Heart right ventricle (tissue), 16 donors: Measurements from ENCODE around the gene PDK3. TPM values are rescaled to one million over a fixed set of nuclear protein-coding genes. Genes with fewer than 3 reads are reported as not detected.
A peak's percentile ranks its signal among the peaks of the same experiment; 100 is the strongest.

Experiments
- ATAC-seq, 8 donors: fragments of 200-7000 bp; cut with Tn5 transposase; one replicate each; pipeline ENCODE4 v1.9.1; 2020; ENCODE audit warnings: mild to moderate bottlenecking in 8 of 8, moderate library complexity in 8 of 8, moderate number of reproducible peaks in 1 of 8
- DNase-seq, 2 donors: peaks; one replicate each; pipeline ENCODE4 v3.0.0-alpha.2; 2020
- H3K27ac ChIP-seq, 10 donors: fragments of 200-600 bp; sonication (generic) in 2 of 10; one replicate each; pipeline versions ENCODE4 v1.5.0 to v1.8.0; 2020 to 2022; ENCODE audit warnings: mild to moderate bottlenecking in 3 of 10
- H3K27me3 ChIP-seq, 7 donors: fragments of 200-600 bp; one replicate each; pipeline ENCODE4 v1.8.0; 2021 to 2022; ENCODE audit warnings: mild to moderate bottlenecking in 2 of 7
- H3K36me3 ChIP-seq, 9 donors: fragments of 200-600 bp; sonication (generic) in 1 of 9; one replicate each; pipeline versions ENCODE4 v1.5.0 to v1.8.0; 2020 to 2022; ENCODE audit warnings: mild to moderate bottlenecking in 2 of 9
- H3K4me1 ChIP-seq, 9 donors: fragments of 200-600 bp; sonication (generic) in 1 of 9; one replicate each; pipeline versions ENCODE4 v1.5.0 to v1.8.0; 2020 to 2022; ENCODE audit warnings: mild to moderate bottlenecking in 4 of 9
- H3K4me3 ChIP-seq, 10 donors: fragments of 200-600 bp; sonication (generic) in 2 of 10; one replicate each; pipeline versions ENCODE4 v1.5.0 to v1.8.0; 2020 to 2022; ENCODE audit warnings: mild to moderate bottlenecking in 7 of 10, moderate library complexity in 2 of 10
- H3K9me3 ChIP-seq, 11 donors: fragments of 200-600 bp in 10 of 11; sonication (generic) in 2 of 11; one replicate each; pipeline versions ENCODE4 v1.5.0 to v1.8.0; 2013 to 2022; ENCODE audit warnings: mild to moderate bottlenecking in 2 of 11, control low read depth in 1 of 11, moderate library complexity in 1 of 11
- CTCF ChIP-seq, 9 donors: fragments of 200-600 bp; sonication (generic) in 2 of 9; IDR thresholded peaks; one replicate each; pipeline versions ENCODE4 v1.5.0 to v1.8.0; 2021 to 2022; ENCODE audit warnings: antibody characterized with exemption in 9 of 9, mild to moderate bottlenecking in 5 of 9, moderate library complexity in 1 of 9
- WGBS, 2 donors: extraction: QIAGEN DNeasy Blood & Tissue Kit; methylation state at CpG; one replicate each; pipeline ENCODE4 v1.1.7; 2013; ENCODE audit warnings: inconsistent platforms in 1 of 2; 5-methylcytosine and 5-hydroxymethylcytosine counted together
- intact Hi-C, 10 donors: fragments of 100-400 bp; cut with DNase I; formaldehyde crosslinking; loops; one replicate each; pipeline versions ENCODE4 v1.11.1 to v1.14.2; 2022
- polyA plus RNA-seq, 2 donors: library from polyadenylated mRNA; stranded (reverse); fragments of 200-250 nt; gene quantifications; one replicate each; pipeline ENCODE4 v1.2.3, GENCODE V29; 2013
- total RNA-seq, 10 donors: library from RNA; stranded (reverse); fragmentation: NEBNext Ultra II Directional in 3 of 10; extraction: Animal tissue kit (Norgen Biotek cat#: 25700) in 3 of 10; gene quantifications; one replicate each; pipeline versions ENCODE4 v1.2.1 to v1.2.4, GENCODE V29; 2021 to 2023
- donor health status: Arrhythmogenic right ventricular cardiomyopathy.
- donor health status: ischemic (EF 13 %, LVEDD 7.1; RV severe dilation, severe dysfunction).
- donor health status: healthy with polysubstance abuse.
- donor health status: DM: no; HTN: yes; CAD: no.
- donor health status: DM: no; HTN: no; CAD: no.
- donor health status: ischemic (EF 25% LVEDD 6.9; RV normal size, moderate dysfunction).
- donor health status: ischemic (EF 25% LVEDD 5.7; RV mildly dilated, moderate dysfunction).
- donor health status: healthy.
- donor health status: DM: yes; HTN: yes; CAD: no.
- donor health status: Ischemic cardiomyopathy.
- donor health status: ischemic (EF 35%, LVEDD 5.7; RV mildly dilated, moderate dysfunction).
- donor health status: nonischemic (EF 11% LVEDD 7.7; RV severe dilation, severe dysfunction).
- donor health status: DM: yes; HTN: yes; CAD: no.
- donor health status: PGD.
- donor health status: ischemic (EF 29% LVEDD 5.4; RV normal size, mild dysfunction).
- donor health status: nonischemic (EF 23%, LVEDD 6.1; RV moderate dilation, normal function).

PDK3 gene
- total and polyA plus RNA-seq, 12 donors: 1.8 to 18.4 (median 9.3) TPM

GRCh38 chrX:24466025-24466424 lies 939 bp downstream of the PDK3 start:
- no peak for TF ChIP-seq CTCF (IDR thresholded peaks at IDR 0.05)
- ATAC-seq (no peak), DNase-seq (no peak)
- Histone ChIP-seq H3K27ac (peak overlapping the region in 4 of 10 donors; percentile 68 to 90 (median 77)), H3K4me1 (peaks cover 0 to 23% (median 6%) of the 10 kb centered on the region in 9 donors), H3K9me3 (no peaks in the 10 kb centered on the region), H3K36me3 (no peaks in the 10 kb centered on the region), H3K27me3 (no peaks in the 10 kb centered on the region), H3K4me3 (peak overlapping the region; percentile 55 to 86 (median 77))
- WGBS, 2 donors: 40 to 43% methylated on average over 11 of the region's 11 CpGs
- intact Hi-C loops: no loop called here

- no peak for TF ChIP-seq CTCF (IDR thresholded peaks at IDR 0.05)
- ATAC-seq (no peak), DNase-seq (no peak)
- Histone ChIP-seq H3K36me3 (no peaks in the 10 kb centered on the region), H3K27me3 (no peaks in the 10 kb centered on the region), H3K4me1 (peaks cover 0 to 29% (median 6%) of the 10 kb centered on the region in 9 donors), H3K27ac (no peak overlapping the region), H3K4me3 (no peak overlapping the region), H3K9me3 (no peaks in the 10 kb centered on the region)
- WGBS, 2 donors: 16 to 26% methylated on average over 1 of the region's 1 CpG
- intact Hi-C loops: no loop called here
Measured at GRCh38 chrX:24468245-24468644, 3.2 kb downstream of the PDK3 start.

GRCh38 chrX:24471808-24472207 lies 6.7 kb downstream of the PDK3 start:
- H3K27ac ChIP-seq: no peak overlapping the region
- intact Hi-C loops: no loop called here
- no peak overlapping the region for H3K4me3 ChIP-seq
- no peak for ATAC-seq
- no peaks in the 10 kb centered on the region for H3K27me3 ChIP-seq
- DNase-seq: no peak
- no peaks in the 10 kb centered on the region for H3K9me3 ChIP-seq
- H3K4me1 ChIP-seq: peaks cover 0 to 32% (median 0%) of the 10 kb centered on the region in 9 donors
- no peak for TF ChIP-seq CTCF (IDR thresholded peaks at IDR 0.05)
- H3K36me3 ChIP-seq: no peaks in the 10 kb centered on the region
- WGBS, 2 donors: 75 to 84% methylated on average over 2 of the region's 2 CpGs

GRCh38 chrX:24475480-24475879 lies 10.4 kb downstream of the PDK3 start:
- peaks cover 0 to 36% (median 0%) of the 10 kb centered on the region in 9 donors for H3K4me1 ChIP-seq
- ATAC-seq (no peak), DNase-seq (no peak)
- no peaks in the 10 kb centered on the region for H3K9me3 ChIP-seq
- no peak overlapping the region for H3K27ac ChIP-seq
- TF ChIP-seq CTCF (IDR thresholded peaks at IDR 0.05): no peak
- H3K27me3 ChIP-seq: peaks cover 0 to 6% (median 0%) of the 10 kb centered on the region in 7 donors
- WGBS, 2 donors: 70 to 89% methylated on average over 6 of the region's 6 CpGs
- no peak overlapping the region for H3K4me3 ChIP-seq
- H3K36me3 ChIP-seq: no peaks in the 10 kb centered on the region
- intact Hi-C loops: no loop called here
